ENCODE data around the gene RHO.
"Not testable (repeated sequence)": the region's sequence is repeated elsewhere in the genome, so short reads cannot be mapped to it uniquely, and the experiment has no call there.

RHO gene

GRCh38 chr3:129485721-129486663 is 42.4 kb upstream of the RHO start:
- no peak for TF ChIP-seq CTCF (IDR thresholded peaks at IDR 0.05; ENCODE audit: low read depth, low read length)
- no peak overlapping the region for H3K27ac ChIP-seq
- no peaks in the 10 kb centered on the region for H3K27me3 ChIP-seq (ENCODE audit: insufficient read depth, low read depth, severe bottlenecking)
- no peaks in the 10 kb centered on the region for H3K9me3 ChIP-seq (ENCODE audit: severe bottlenecking)
- no peak overlapping the region for H3K4me3 ChIP-seq (ENCODE audit: low read depth, low read length)
- H3K36me3 ChIP-seq: peaks cover 15% of the 10 kb centered on the region
- DNase-seq: no peak

GRCh38 chr3:129486664-129487035 is 41.8 kb upstream of the RHO start:
- Histone ChIP-seq H3K4me3 (ENCODE audit: low read depth, low read length) (no peak overlapping the region), H3K36me3 (peaks cover 16% of the 10 kb centered on the region), H3K9me3 (ENCODE audit: severe bottlenecking) (no peaks in the 10 kb centered on the region), H3K27ac (no peak overlapping the region), H3K27me3 (ENCODE audit: insufficient read depth, low read depth, severe bottlenecking) (no peaks in the 10 kb centered on the region)
- DNase-seq: no peak
- TF ChIP-seq CTCF (IDR thresholded peaks at IDR 0.05; ENCODE audit: low read depth, low read length): no peak

- Histone ChIP-seq H3K27ac (no peak overlapping the region), H3K36me3 (peaks cover 19% of the 10 kb centered on the region), H3K9me3 (ENCODE audit: severe bottlenecking) (no peaks in the 10 kb centered on the region), H3K27me3 (ENCODE audit: insufficient read depth, low read depth, severe bottlenecking) (no peaks in the 10 kb centered on the region), H3K4me3 (ENCODE audit: low read depth, low read length) (no peak overlapping the region)
- TF ChIP-seq CTCF (IDR thresholded peaks at IDR 0.05; ENCODE audit: low read depth, low read length): no peak
- DNase-seq: no peak
Measured at GRCh38 chr3:129487183-129487867, 41.1 kb upstream of the RHO start.

- DNase-seq; H3K27me3 ChIP-seq (ENCODE audit: insufficient read depth, low read depth, severe bottlenecking); H3K9me3 ChIP-seq (ENCODE audit: severe bottlenecking); H3K27ac ChIP-seq; H3K4me3 ChIP-seq (ENCODE audit: low read depth, low read length): not testable (repeated sequence)
- peaks cover 18% of the 10 kb centered on the region for H3K36me3 ChIP-seq
Measured at GRCh38 chr3:129487868-129488335, 40.5 kb upstream of the RHO start.

- H3K27ac ChIP-seq; H3K4me3 ChIP-seq (ENCODE audit: low read depth, low read length): not testable (repeated sequence)
Measured at GRCh38 chr3:129489258-129489657, 39.2 kb upstream of the RHO start.

GRCh38 chr3:129490273-129490675 is 38.2 kb upstream of the RHO start:
- Histone ChIP-seq H3K4me3 (ENCODE audit: low read depth, low read length) (no peak overlapping the region), H3K36me3 (peaks cover 22% of the 10 kb centered on the region), H3K9me3 (ENCODE audit: severe bottlenecking) (no peaks in the 10 kb centered on the region), H3K27ac (no peak overlapping the region), H3K27me3 (ENCODE audit: insufficient read depth, low read depth, severe bottlenecking) (no peaks in the 10 kb centered on the region)
- DNase-seq: peak; percentile 78
- TF ChIP-seq CTCF (IDR thresholded peaks at IDR 0.05; ENCODE audit: low read depth, low read length): peak; percentile 89

More at GRCh38 chr3:129489258-129489657, 39.2 kb upstream of the RHO start:
- H3K27me3 ChIP-seq (ENCODE audit: insufficient read depth, low read depth, severe bottlenecking); H3K9me3 ChIP-seq (ENCODE audit: severe bottlenecking); DNase-seq: not testable (repeated sequence)
- peaks cover 19% of the 10 kb centered on the region for H3K36me3 ChIP-seq

GRCh38 chr3:129491077-129491476 is 37.4 kb upstream of the RHO start:
- peaks cover 19% of the 10 kb centered on the region for H3K36me3 ChIP-seq
- not testable (repeated sequence) for H3K4me3 ChIP-seq (ENCODE audit: low read depth, low read length); DNase-seq; H3K27ac ChIP-seq; H3K27me3 ChIP-seq (ENCODE audit: insufficient read depth, low read depth, severe bottlenecking); H3K9me3 ChIP-seq (ENCODE audit: severe bottlenecking)

All from WERI-Rb-1 (cell line).